NCI-H446 treated with DMSO at 0.1 percent for 48 hours (cell line): ENCODE results near the gene LRBA.
"Not testable (repeated sequence)": the region's sequence is repeated elsewhere in the genome, so short reads cannot be mapped to it uniquely, and the experiment has no call there.

ENCODE experiments used
- DNase-seq: peaks from one replicate; lab custom pipeline; 2025; lab: John Stamatoyannopoulos, UW

The LRBA gene

GRCh38 chr4:151014521-151015458 is at the start of gene LRBA:
Gene LRBA (minus strand): TSS chr4:151015284. CDS start chr4:151014642, 642 bp downstream.
- peak; percentile 13 for DNase-seq

GRCh38 chr4:151063143-151063542 is 48.1 kb upstream of the LRBA start:
- DNase-seq: not testable (repeated sequence)

GRCh38 chr4:151055539-151055938 is 40.5 kb upstream of the LRBA start:
- no peak for DNase-seq

GRCh38 chr4:151052785-151053184 is 37.7 kb upstream of the LRBA start:
- DNase-seq: no peak

GRCh38 chr4:151049430-151049884 is 34.4 kb upstream of the LRBA start:
- DNase-seq: no peak

GRCh38 chr4:151048913-151049312 is 33.8 kb upstream of the LRBA start:
- DNase-seq: no peak

- DNase-seq: no peak
Measured at GRCh38 chr4:151046609-151047008, 31.5 kb upstream of the LRBA start.

- no peak for DNase-seq
Measured at GRCh38 chr4:151045907-151046306, 30.8 kb upstream of the LRBA start.

GRCh38 chr4:151043803-151044515 is 28.9 kb upstream of the LRBA start:
- DNase-seq: no peak

- no peak for DNase-seq
Measured at GRCh38 chr4:151039733-151040132, 24.6 kb upstream of the LRBA start.

GRCh38 chr4:151038452-151039157 is 23.5 kb upstream of the LRBA start:
- no peak for DNase-seq

- DNase-seq: no peak
Measured at GRCh38 chr4:151035911-151036310, 20.8 kb upstream of the LRBA start.

GRCh38 chr4:151035328-151035727 is 20.2 kb upstream of the LRBA start:
- no peak for DNase-seq

- no peak for DNase-seq
Measured at GRCh38 chr4:151034829-151035228, 19.7 kb upstream of the LRBA start.

- DNase-seq: no peak
Measured at GRCh38 chr4:151031831-151032605, 16.9 kb upstream of the LRBA start.

- no peak for DNase-seq
Measured at GRCh38 chr4:151029537-151029936, 14.5 kb upstream of the LRBA start.

GRCh38 chr4:151029006-151029405 is 13.9 kb upstream of the LRBA start:
- DNase-seq: not testable (repeated sequence)

GRCh38 chr4:151025759-151026158 is 10.7 kb upstream of the LRBA start:
- DNase-seq: no peak

GRCh38 chr4:151022586-151022985 is 7.5 kb upstream of the LRBA start:
- DNase-seq: no peak

GRCh38 chr4:151021637-151022334 is 6.7 kb upstream of the LRBA start:
- no peak for DNase-seq
